NCI-H1694 treated with DMSO at 0.1 percent for 48 hours (cell line): ENCODE data around the gene ZBTB7A.

Experiments used
- DNase-seq: peaks from one replicate; lab custom pipeline; 2025; lab: John Stamatoyannopoulos, UW

Gene ZBTB7A

DNA sequence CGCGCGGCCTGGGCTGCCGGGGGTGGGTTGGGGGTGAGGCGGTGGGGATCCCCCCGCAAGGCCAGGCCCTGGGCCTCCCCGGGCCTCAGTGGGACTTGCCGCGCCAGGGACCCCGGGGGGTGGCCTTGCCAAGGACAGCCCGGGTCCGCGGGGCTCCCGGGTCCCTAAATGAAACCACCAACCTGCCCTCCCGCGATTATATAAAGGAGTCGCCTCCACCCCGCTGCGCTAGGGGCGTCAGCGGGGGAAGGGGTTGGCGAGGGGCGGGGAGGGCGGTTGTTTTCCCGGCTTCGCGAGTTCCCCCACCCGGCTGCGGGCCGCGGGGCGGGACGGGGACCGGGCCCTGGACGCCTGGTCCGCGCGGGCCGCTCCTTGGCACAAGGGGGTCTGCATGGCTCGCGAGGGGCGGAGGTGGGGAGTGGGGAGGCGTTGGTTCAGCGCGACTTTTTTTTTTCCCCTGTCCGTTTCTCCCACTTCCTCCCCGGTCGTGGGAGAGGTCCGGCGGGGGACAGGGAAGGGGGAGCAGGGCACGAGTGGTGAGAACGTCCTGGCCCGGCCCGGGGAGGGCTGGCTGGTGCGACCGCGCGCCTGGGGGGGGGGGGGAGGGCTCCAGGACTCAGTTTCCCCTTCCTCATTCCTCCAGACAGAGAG, 822 bp upstream of the ZBTB7A start:
- DNase-seq: no peak

- no peak for DNase-seq
Measured at GRCh38 chr19:4066176-4066606, 508 bp downstream of the ZBTB7A start.

DNA sequence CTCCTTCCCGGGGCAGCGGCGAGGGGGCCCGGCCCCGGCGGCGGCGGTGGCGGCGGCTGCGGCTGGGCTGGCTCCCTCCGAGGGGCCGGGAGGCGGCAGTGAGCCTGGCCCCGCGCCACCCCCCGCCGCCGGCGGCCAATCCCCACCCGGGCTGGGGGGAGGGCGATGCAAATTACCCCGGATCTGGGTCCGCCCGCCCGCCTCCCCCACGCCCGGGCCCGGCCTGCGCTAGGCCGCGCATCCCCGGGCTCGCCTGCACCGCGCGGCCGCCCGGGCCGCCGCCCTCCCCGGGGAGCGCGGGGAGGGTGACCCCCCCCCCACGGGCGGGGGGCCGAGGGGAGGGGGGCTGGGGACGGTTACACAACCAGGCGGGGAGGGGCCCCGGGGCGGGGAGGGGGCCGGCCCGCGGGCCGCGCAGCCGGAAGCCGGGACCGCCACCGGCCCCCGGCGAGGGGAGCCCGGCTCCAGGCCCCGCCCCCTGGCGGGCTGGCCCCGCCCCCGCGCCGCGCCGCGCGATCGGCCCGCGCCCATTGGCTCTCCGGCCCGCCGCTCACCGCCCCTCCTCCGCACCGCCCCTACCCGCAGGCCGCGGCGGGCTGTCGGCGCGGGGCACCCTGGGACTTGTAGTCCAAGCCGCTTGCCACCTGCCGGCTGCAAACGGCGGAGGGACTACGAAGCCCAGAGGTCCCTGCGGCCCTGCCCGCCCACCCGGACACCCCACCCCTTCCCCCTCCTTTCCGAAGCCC, 1.1 kb downstream of the ZBTB7A start:
- peak; percentile 83 for DNase-seq

DNA sequence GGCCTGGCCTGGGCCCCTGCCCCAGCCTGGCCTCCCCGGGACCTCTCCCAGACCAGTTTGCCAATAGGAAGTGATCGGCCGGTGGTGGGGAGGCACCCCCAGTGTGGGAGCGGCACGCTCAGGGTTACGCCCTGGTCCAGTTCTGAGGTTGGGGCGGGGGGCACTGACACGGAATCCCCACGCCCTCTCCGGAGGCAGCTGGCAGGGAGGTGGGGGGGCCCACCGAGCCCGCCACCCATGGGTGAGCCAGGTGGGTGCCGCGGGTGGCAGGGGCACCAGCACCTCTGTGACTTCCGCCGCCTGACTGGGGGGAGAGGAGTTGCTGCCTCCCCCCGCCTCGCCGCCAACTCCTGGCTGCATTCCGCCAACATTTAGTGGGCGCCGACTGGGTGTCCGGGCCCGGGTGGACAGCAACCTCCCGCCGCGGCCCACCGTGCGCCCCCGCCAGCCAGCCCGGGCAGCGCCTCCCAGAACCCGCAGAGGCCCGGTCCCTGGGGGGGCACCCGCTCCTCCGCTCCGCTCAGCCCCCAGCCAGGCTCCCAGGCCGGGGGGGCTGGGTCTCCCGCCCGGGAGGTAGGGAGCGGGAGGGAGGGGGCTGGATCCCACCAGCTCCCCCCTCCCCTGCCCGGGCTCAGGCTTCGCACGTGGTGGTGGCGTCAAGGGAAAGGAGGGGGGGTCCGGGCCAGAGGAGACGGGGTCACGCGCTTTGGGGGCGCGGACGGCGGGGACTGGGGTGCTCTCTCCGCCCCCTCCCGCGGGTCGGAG, 2.0 kb downstream of the ZBTB7A start:
- no peak for DNase-seq

DNA sequence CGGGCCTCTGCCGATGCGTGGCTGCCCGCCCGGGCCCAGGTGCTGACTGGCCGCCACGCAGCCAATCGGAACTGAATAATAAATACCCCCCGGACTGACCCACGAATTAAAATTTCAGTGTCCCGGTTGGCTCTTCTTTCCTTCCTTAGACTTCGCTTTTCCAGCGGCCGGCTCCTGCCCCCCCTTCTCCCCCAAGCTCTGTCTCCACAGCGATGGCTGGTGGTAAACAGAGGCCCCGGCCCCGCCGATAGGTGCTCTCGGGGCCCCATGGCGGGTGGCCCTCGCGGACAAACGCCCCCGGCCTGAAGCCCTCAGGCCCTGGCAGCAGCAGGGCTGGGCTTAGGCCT, 2.6 kb downstream of the ZBTB7A start:
- DNase-seq: no peak

GRCh38 chr19:4063369-4064148, 3.1 kb downstream of the ZBTB7A start:
- DNase-seq: no peak

DNA sequence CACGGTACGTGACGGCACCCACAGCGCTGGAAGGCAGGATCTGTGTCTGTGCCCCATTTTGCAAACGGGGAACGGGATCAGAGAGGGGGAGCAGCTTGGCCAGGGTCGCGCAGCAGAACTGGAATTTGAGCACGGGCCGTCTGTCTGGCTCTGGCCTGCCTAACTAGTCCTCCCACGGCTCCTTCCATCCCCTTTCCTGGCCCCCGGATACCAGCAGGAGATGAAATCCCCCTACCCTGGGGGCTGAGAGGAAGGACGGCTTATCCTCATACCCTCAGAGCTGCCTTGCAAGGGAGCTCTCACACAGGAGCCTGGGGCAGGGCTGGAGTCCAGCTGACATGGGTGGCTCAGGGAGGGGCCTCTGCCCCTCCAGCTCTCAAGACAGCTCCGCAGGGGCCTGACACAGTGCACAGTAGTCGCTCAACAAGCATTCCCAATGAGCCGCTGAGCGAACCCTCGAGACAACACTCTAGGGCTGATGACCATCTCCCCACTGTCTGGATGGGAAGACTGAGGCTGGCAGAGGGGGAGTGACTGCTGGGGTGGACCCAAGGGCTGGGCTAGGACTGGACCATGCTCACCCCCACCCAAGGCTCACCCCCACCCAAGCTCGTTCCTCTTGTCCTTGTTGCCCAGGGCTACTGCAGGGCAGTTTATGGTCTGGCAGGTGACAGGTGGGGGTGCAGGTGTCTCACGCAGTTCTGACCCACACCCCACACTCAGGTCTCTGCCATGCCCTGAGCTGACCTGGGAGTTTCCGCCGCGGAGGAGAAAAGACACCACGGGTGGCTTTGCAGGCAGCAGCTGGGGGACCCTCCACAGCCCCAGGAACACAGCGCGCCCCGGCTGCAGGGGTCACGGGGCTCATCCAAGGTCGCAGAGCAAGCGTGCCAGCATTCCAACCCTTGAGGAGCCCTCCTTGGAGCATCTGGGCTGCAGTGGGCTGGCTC, 4.0 kb downstream of the ZBTB7A start:
- DNase-seq: no peak

DNA sequence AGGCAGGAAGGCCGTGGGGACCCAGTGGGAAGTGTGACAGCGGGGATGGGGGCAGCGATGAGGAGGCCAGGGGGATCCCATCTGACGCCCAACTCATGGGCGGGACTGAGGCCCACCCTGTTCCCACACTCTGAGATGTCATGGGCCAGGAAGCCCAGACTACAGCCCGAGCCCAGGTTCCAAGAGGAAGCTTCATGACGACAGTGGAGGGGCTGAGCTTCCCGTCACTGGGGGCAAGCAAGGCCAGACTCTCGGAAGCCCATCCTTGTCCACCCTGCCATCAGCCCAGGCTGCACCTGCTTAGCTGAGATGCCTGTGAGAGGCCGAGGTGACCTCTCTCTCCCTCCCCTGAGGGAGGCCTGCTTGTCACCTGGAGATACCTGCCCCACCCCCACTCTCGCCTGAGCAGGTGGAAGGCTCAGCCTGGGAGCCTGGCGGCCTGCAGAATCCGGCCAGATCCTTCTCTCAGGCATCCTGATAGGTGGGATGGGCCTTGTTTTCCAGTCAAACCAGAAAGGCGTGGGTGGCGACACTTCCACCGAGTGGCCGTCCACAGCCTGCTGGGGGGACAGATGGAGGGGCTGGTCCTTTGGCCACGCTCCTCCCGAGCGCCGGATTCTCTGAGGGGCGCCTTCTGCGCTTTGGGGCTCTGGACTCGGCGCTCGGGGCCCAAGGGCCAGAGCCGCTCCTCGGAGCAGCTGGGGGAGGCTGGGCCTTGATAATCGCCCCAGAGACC, 4.8 kb downstream of the ZBTB7A start:
- no peak for DNase-seq

DNA sequence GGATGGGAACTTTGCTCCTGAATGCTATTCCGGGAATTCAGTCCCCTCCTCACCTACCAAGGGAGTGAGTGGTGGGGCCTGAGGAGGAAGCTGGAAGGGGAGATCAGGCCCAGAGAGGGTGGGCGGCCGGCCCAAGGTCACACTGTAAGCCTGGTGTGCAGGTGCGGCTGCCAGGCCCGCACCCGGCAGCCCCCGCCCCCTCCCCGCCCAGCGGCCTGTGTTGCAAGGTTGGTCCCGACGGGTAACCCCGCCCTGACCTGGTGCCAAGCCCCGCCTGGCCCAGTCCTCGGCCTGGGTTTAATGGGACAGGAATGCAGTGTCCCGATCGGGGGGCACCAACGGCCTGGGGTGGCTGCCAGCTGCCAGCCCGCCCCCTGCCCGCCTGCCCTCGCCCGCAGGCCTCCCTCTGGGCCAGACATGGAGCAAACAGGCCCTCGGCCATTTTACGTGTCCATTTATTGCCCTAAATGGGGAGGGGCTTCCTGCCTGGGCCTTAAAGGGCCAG, 5.5 kb downstream of the ZBTB7A start:
- no peak for DNase-seq

DNA sequence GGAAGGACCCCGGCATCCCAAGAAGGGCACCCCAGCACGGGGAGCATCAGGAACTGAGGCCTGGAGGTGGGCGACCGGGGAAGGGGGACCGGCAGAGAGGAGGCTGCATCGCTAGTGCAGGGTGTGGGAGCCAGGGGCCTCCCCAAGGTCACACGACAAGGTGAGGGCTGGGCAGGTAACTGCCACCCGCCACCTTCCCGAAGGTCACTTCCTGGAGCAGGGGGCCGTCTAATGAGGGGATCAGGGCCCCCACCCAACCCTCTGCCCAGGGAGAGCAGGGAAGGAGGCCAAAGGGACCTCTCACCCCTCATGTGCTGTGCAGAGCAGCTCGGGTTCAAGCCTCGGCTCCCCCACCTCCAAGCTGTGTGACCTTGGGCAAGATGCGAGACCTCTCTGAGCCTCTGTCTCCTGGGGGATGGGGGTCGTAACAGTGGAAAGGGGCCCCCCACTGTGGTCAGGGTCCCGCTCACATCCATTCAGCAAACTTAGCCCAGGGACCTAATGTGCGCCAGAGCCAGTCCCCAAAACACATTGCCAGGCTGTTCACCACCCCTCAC, 6.0 kb downstream of the ZBTB7A start:
- DNase-seq: no peak

GRCh38 chr19:4059891-4060620, 6.6 kb downstream of the ZBTB7A start:
- DNase-seq: no peak

- DNase-seq: no peak
Measured at GRCh38 chr19:4059453-4059871, 7.2 kb downstream of the ZBTB7A start.

GRCh38 chr19:4058693-4059452, 7.8 kb downstream of the ZBTB7A start:
- DNase-seq: no peak

GRCh38 chr19:4057931-4058692, 8.6 kb downstream of the ZBTB7A start:
- DNase-seq: no peak

DNA sequence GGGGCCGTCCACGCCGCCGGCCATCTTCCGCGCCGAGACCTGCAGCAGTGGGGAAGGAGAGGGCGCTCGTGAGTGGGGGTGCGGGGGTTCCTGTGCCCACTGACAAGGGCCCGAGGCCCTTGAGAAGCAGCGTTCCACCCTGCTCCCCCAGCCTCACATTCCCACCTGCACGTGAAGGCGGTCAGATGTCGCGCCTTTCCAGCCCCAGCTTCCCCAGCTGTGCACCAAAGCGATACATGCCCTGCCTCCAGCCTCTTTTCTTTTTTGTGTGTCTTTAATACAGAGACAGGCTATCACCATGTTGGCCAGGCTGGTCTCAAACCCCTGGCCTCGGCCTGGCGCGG, 11.5 kb downstream of the ZBTB7A start:
- DNase-seq: no peak

GRCh38 chr19:4054441-4055208, 12.1 kb downstream of the ZBTB7A start:
- DNase-seq: no peak
